Nephron progenitor cell (in vitro differentiated cells): ENCODE measurements around the gene SLIT1.

Experiments used
- DNase-seq: peaks from one replicate; pipeline ENCODE4 v3.0.0; 2021
- H3K27ac Mint-ChIP-seq: 2 replicates; pipeline ENCODE4 v1.8.0; 2021; ENCODE audit warnings: mild to moderate bottlenecking, moderate library complexity, mixed read lengths
- H3K27me3 Mint-ChIP-seq: 2 replicates; pipeline ENCODE4 v1.8.0; 2021; ENCODE audit warnings: mild to moderate bottlenecking, low read depth, mixed read lengths; ENCODE audit not compliant: poor library complexity
- H3K36me3 Mint-ChIP-seq: 2 replicates; pipeline ENCODE4 v1.8.0; 2021; ENCODE audit warnings: low read depth, mixed read lengths
- H3K4me1 Mint-ChIP-seq: 2 replicates; pipeline ENCODE4 v1.8.0; 2021; ENCODE audit warnings: mixed read lengths
- H3K4me3 Mint-ChIP-seq: 2 replicates; pipeline ENCODE4 v1.8.0; 2021; ENCODE audit warnings: mild to moderate bottlenecking, moderate library complexity, mixed read lengths
- H3K9me3 Mint-ChIP-seq: 2 replicates; pipeline ENCODE4 v1.8.0; 2021; ENCODE audit warnings: mild to moderate bottlenecking, moderate library complexity, mixed read lengths
- CTCF ChIP-seq: fragments of 200-600 bp; sonication (generic); IDR thresholded peaks from 2 replicates; pipeline ENCODE4 v1.5.0; 2021; ENCODE audit warnings: antibody characterized with exemption

SLIT1 gene

GRCh38 chr10:97140902-97141745 is 44.6 kb downstream of the SLIT1 start:
- H3K9me3 Mint-ChIP-seq: peaks cover 6% of the 10 kb centered on the region
- TF ChIP-seq CTCF: no peak
- peaks cover 74% of the 10 kb centered on the region for H3K4me1 Mint-ChIP-seq
- DNase-seq: peak; percentile 37
- H3K36me3 Mint-ChIP-seq: peaks cover 19% of the 10 kb centered on the region
- peaks cover 21% of the 10 kb centered on the region for H3K27me3 Mint-ChIP-seq
- peak overlapping the region; percentile 51 for H3K4me3 Mint-ChIP-seq
- H3K27ac Mint-ChIP-seq: no peak overlapping the region

GRCh38 chr10:97140049-97140846 is 45.5 kb downstream of the SLIT1 start:
- Mint-ChIP-seq H3K4me3 (peak overlapping the region; percentile 57), H3K4me1 (peaks cover 74% of the 10 kb centered on the region), H3K36me3 (peaks cover 19% of the 10 kb centered on the region), H3K9me3 (peaks cover 6% of the 10 kb centered on the region), H3K27ac (peak overlapping the region; percentile 72), H3K27me3 (peaks cover 21% of the 10 kb centered on the region)
- DNase-seq: no peak
- no peak for TF ChIP-seq CTCF

GRCh38 chr10:97139651-97140048 is 46.1 kb downstream of the SLIT1 start:
- H3K4me1 Mint-ChIP-seq: peaks cover 77% of the 10 kb centered on the region

GRCh38 chr10:97138846-97139245 is 46.9 kb downstream of the SLIT1 start:
- TF ChIP-seq CTCF: no peak
- peaks cover 19% of the 10 kb centered on the region for H3K36me3 Mint-ChIP-seq
- peak overlapping the region; percentile 10 for H3K27ac Mint-ChIP-seq
- peaks cover 6% of the 10 kb centered on the region for H3K9me3 Mint-ChIP-seq
- H3K4me3 Mint-ChIP-seq: no peak overlapping the region
- no peak for DNase-seq
- peaks cover 24% of the 10 kb centered on the region for H3K27me3 Mint-ChIP-seq
- H3K4me1 Mint-ChIP-seq: peaks cover 78% of the 10 kb centered on the region

More at GRCh38 chr10:97139651-97140048, 46.1 kb downstream of the SLIT1 start:
- H3K36me3 Mint-ChIP-seq: peaks cover 19% of the 10 kb centered on the region
- H3K27ac Mint-ChIP-seq: no peak overlapping the region
- peaks cover 24% of the 10 kb centered on the region for H3K27me3 Mint-ChIP-seq
- DNase-seq: no peak
- TF ChIP-seq CTCF: no peak
- H3K4me3 Mint-ChIP-seq: peak overlapping the region; percentile 57
- H3K9me3 Mint-ChIP-seq: peaks cover 6% of the 10 kb centered on the region

GRCh38 chr10:97138174-97138573 is 47.6 kb downstream of the SLIT1 start:
- Mint-ChIP-seq H3K36me3 (peaks cover 14% of the 10 kb centered on the region), H3K4me3 (no peak overlapping the region), H3K27ac (no peak overlapping the region), H3K27me3 (peaks cover 18% of the 10 kb centered on the region), H3K4me1 (peaks cover 80% of the 10 kb centered on the region), H3K9me3 (peaks cover 6% of the 10 kb centered on the region)
- TF ChIP-seq CTCF: peak; percentile 29
- DNase-seq: no peak
